ENCODE measurements around the gene SLC38A7. TPM values are rescaled to one million over a fixed set of nuclear protein-coding genes. Genes with fewer than 3 reads are reported as not detected.

The SLC38A7 gene
- total and polyA plus RNA-seq, 2 donors (not counting 1 experiment from before 2014, with no cell fraction given), result 8.3 to 23.9 TPM

DNA sequence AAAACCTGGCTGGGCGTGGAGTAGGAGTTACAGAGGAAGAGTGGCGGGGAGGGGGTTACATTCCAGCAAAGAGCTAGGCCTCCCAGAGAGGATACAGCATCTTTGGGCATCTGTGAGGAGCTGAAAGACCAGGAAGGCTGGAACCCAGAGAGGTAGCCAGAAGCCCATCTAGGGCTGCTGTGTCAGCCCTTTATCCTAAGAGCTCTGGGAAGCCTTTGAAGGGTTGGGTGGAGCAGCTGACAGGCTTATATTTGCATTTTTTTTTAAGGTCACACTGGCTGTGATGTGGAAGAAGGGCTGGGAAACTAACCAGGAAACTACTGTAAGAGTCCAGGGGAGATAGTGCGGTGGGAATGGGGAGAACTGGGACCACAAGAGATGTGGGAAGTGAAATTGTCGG lies 48.1 kb downstream of the SLC38A7 start:
- peaks cover 4% of the 10 kb centered on the region for H3K4me1 Mint-ChIP-seq
- Histone ChIP-seq H3K79me2 (ENCODE audit: control insufficient read depth, insufficient read depth, low read length) (no peaks in the 10 kb centered on the region), H3K4me3 (ENCODE audit: control extremely low read depth in 1 of 5, extremely low read depth in 1 of 5, insufficient read depth in 1 of 5, low read depth in 2 of 5, low read length in 4 of 5) (no peak overlapping the region), H3K9ac (ENCODE audit: low read length) (no peak overlapping the region), H3K27me3 (replicated peaks in 1 of 4; ENCODE audit: control extremely low read depth in 1 of 4, control insufficient read depth in 3 of 4, insufficient read depth in 4 of 4, low read length in 3 of 4) (no peaks in the 10 kb centered on the region), H2AFZ (ENCODE audit: insufficient read depth, low read depth, low read length, poor library complexity, severe bottlenecking) (no peak overlapping the region), H3K9me3 (ENCODE audit: control extremely low read depth in 1 of 3, control insufficient read depth in 2 of 3, insufficient read depth in 1 of 3, low read length in 2 of 3) (no peaks in the 10 kb centered on the region), H3K4me2 (replicated peaks; ENCODE audit: low read depth, low read length, poor library complexity, severe bottlenecking) (no peak overlapping the region), H4K20me1 (ENCODE audit: control insufficient read depth, insufficient read depth, low read length, poor library complexity, severe bottlenecking) (no peaks in the 10 kb centered on the region), H3K36me3 (replicated peaks in 1 of 2; ENCODE audit: control extremely low read depth in 1 of 2, control insufficient read depth in 1 of 2, extremely low read depth in 1 of 2, insufficient read depth in 2 of 2, low read length in 1 of 2) (no peaks in the 10 kb centered on the region), H3K27ac (ENCODE audit: low read length in 2 of 2) (no peak overlapping the region), H3K4me1 (ENCODE audit: control insufficient read depth in 2 of 2, insufficient read depth in 2 of 2, low read length in 2 of 2) (no peaks in the 10 kb centered on the region)
- CTCF ChIA-PET, result no interaction called here
- ATAC-seq (ENCODE audit: low read depth), result no peak
- no peak for DNase-seq
- POLR2A ChIA-PET, result no interaction called here
- intact Hi-C loops (cut with micrococcal nuclease), result no loop called here
- H3K27me3 Mint-ChIP-seq, result peaks cover 8% of the 10 kb centered on the region
- TF ChIP-seq, protein P1, sequence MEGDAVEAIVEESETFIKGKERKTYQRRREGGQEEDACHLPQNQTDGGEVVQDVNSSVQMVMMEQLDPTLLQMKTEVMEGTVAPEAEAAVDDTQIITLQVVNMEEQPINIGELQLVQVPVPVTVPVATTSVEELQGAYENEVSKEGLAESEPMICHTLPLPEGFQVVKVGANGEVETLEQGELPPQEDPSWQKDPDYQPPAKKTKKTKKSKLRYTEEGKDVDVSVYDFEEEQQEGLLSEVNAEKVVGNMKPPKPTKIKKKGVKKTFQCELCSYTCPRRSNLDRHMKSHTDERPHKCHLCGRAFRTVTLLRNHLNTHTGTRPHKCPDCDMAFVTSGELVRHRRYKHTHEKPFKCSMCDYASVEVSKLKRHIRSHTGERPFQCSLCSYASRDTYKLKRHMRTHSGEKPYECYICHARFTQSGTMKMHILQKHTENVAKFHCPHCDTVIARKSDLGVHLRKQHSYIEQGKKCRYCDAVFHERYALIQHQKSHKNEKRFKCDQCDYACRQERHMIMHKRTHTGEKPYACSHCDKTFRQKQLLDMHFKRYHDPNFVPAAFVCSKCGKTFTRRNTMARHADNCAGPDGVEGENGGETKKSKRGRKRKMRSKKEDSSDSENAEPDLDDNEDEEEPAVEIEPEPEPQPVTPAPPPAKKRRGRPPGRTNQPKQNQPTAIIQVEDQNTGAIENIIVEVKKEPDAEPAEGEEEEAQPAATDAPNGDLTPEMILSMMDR (IDR thresholded peaks at IDR 0.05), result no peak
- TF ChIP-seq EZH2 (IDR thresholded peaks at IDR 0.05; ENCODE audit: borderline replicate concordance, insufficient read depth, low read depth, low read length, poor library complexity, severe bottlenecking), result no peak
- H3K9me3 Mint-ChIP-seq (ENCODE audit: insufficient read depth), result no peaks in the 10 kb centered on the region
- H3K27ac Mint-ChIP-seq, result no peak overlapping the region
- H3K4me3 Mint-ChIP-seq, result no peak overlapping the region
- 91% methylated on average over 3 of the region's 4 CpGs for WGBS (ENCODE audit: insufficient coverage)

DNA sequence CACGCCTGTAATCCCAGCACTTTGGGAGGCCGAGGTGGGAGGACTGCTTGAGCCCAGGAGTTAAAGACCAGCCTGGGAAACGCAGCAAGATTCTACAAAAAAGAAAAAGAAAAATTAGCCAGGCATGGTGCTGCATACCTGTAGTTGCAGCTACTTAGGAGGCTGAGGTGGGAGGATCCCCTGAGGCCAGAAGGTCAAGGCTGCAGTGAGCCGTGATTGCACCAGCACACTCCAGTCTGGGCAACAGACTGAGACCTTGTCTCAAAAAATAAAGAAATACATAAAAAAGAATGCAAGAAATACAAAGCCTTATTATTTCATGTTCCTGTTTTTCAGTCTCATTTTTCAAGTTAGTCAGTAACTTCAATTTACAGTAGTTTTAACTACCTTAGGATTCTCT lies 49.1 kb downstream of the SLC38A7 start:
- H4K20me1 ChIP-seq (ENCODE audit: control insufficient read depth, insufficient read depth, low read length, poor library complexity, severe bottlenecking), result no peaks in the 10 kb centered on the region
- no peak overlapping the region for H3K9ac ChIP-seq (ENCODE audit: low read length)
- H3K27ac ChIP-seq (ENCODE audit: low read length in 2 of 2), result no peak overlapping the region
- intact Hi-C loops (cut with micrococcal nuclease), result no loop called here
- no peak overlapping the region for H3K4me3 Mint-ChIP-seq
- H3K4me2 ChIP-seq (replicated peaks; ENCODE audit: low read depth, low read length, poor library complexity, severe bottlenecking), result no peak overlapping the region
- no peak for DNase-seq
- no peak for ATAC-seq (ENCODE audit: low read depth)
- no peak overlapping the region for H2AFZ ChIP-seq (ENCODE audit: insufficient read depth, low read depth, low read length, poor library complexity, severe bottlenecking)
- H3K27ac Mint-ChIP-seq, result no peak overlapping the region
- peaks cover 8% of the 10 kb centered on the region for H3K27me3 Mint-ChIP-seq
- H3K27me3 ChIP-seq (replicated peaks in 1 of 4; ENCODE audit: control extremely low read depth in 1 of 4, control insufficient read depth in 3 of 4, insufficient read depth in 4 of 4, low read length in 3 of 4), result no peaks in the 10 kb centered on the region
- H3K4me1 ChIP-seq (ENCODE audit: control insufficient read depth in 2 of 2, insufficient read depth in 2 of 2, low read length in 2 of 2), result peaks cover 3 to 4% of the 10 kb centered on the region in 2 donors
- H3K9me3 Mint-ChIP-seq (ENCODE audit: insufficient read depth), result no peaks in the 10 kb centered on the region
- ChIA-PET CTCF (no interaction called here), POLR2A (no interaction called here)
- H3K36me3 ChIP-seq (replicated peaks in 1 of 2; ENCODE audit: control extremely low read depth in 1 of 2, control insufficient read depth in 1 of 2, extremely low read depth in 1 of 2, insufficient read depth in 2 of 2, low read length in 1 of 2), result no peaks in the 10 kb centered on the region
- no peak for TF ChIP-seq EZH2 (IDR thresholded peaks at IDR 0.05; ENCODE audit: borderline replicate concordance, insufficient read depth, low read depth, low read length, poor library complexity, severe bottlenecking)
- H3K9me3 ChIP-seq (ENCODE audit: control extremely low read depth in 1 of 3, control insufficient read depth in 2 of 3, insufficient read depth in 1 of 3, low read length in 2 of 3), result no peaks in the 10 kb centered on the region
- no peaks in the 10 kb centered on the region for H3K79me2 ChIP-seq (ENCODE audit: control insufficient read depth, insufficient read depth, low read length)
- 88% methylated on average over 3 of the region's 4 CpGs for WGBS (ENCODE audit: insufficient coverage)
- peaks cover 6% of the 10 kb centered on the region for H3K4me1 Mint-ChIP-seq
- H3K4me3 ChIP-seq (ENCODE audit: control extremely low read depth in 1 of 5, extremely low read depth in 1 of 5, insufficient read depth in 1 of 5, low read depth in 2 of 5, low read length in 4 of 5), result no peak overlapping the region

All from B cell (primary cell).